Suprapubic skin (tissue), 4 donors: ENCODE data around the gene DNAJC5. TPM values are rescaled to one million over a fixed set of nuclear protein-coding genes. Genes with fewer than 3 reads are reported as not detected.

Source experiments
- DNase-seq, 2 donors: peaks; one replicate each; pipeline ENCODE4 v3.0.0-alpha.2; 2019; ENCODE audit warnings: low spot score in 2 of 2
- H3K27ac ChIP-seq: fragments of 200-600 bp; sonication (generic); one replicate; pipeline ENCODE4 v1.5.1; 2019
- H3K27me3 ChIP-seq: fragments of 200-600 bp; sonication (generic); one replicate; pipeline ENCODE4 v1.5.1; 2019
- H3K36me3 ChIP-seq: fragments of 200-600 bp; sonication (generic); one replicate; pipeline ENCODE4 v1.5.1; 2019
- H3K4me1 ChIP-seq: fragments of 200-600 bp; sonication (generic); one replicate; pipeline ENCODE4 v1.5.1; 2019
- H3K4me3 ChIP-seq: fragments of 200-600 bp; sonication (generic); one replicate; pipeline ENCODE4 v1.5.1; 2019; ENCODE audit warnings: mild to moderate bottlenecking
- H3K9me3 ChIP-seq: fragments of 200-600 bp; sonication (generic); one replicate; pipeline ENCODE4 v1.5.1; 2019
- EP300 ChIP-seq: sonication (generic); formaldehyde crosslinking; IDR thresholded peaks from one replicate; pipeline ENCODE4 v1.6.1; 2017; ENCODE audit warnings: antibody characterized with exemption
- POLR2A ChIP-seq, 2 donors: fragments of 450-650 bp; IDR thresholded peaks; one replicate each; pipeline ENCODE4 v1.6.1; 2017; ENCODE audit warnings: antibody characterized with exemption in 2 of 2, mild to moderate bottlenecking in 2 of 2, moderate library complexity in 2 of 2
- POLR2AphosphoS5 ChIP-seq, 3 donors: sonication (generic); formaldehyde crosslinking; IDR thresholded peaks; one replicate each; pipeline ENCODE4 v1.6.1; 2017; ENCODE audit warnings: antibody characterized with exemption in 3 of 3
- WGBS: methylation state at CpG from one replicate; pipeline ENCODE4 v1.1.5; 2018; 5-methylcytosine and 5-hydroxymethylcytosine counted together
- total RNA-seq, 4 donors: library from RNA; depleted of rRNA; stranded (reverse); fragments of >200 nt; gene quantifications; one replicate each; pipeline ENCODE4 v1.1.0, GENCODE V29; 2016
- TF ChIP-seq, protein P1 (sequence below), 2 donors: fragments of 200-600 bp in 1 of 2; fragments of 450-650 bp in 1 of 2; sonication (generic) in 1 of 2; IDR thresholded peaks; one replicate each; pipeline ENCODE4 v1.5.1; 2016 to 2019; ENCODE audit warnings: antibody characterized with exemption in 2 of 2, mild to moderate bottlenecking in 1 of 2, moderate library complexity in 1 of 2

DNAJC5 gene
- total RNA-seq, 4 donors from 2014 or later = 36.4 to 62.0 (median 53.7) TPM

DNA sequence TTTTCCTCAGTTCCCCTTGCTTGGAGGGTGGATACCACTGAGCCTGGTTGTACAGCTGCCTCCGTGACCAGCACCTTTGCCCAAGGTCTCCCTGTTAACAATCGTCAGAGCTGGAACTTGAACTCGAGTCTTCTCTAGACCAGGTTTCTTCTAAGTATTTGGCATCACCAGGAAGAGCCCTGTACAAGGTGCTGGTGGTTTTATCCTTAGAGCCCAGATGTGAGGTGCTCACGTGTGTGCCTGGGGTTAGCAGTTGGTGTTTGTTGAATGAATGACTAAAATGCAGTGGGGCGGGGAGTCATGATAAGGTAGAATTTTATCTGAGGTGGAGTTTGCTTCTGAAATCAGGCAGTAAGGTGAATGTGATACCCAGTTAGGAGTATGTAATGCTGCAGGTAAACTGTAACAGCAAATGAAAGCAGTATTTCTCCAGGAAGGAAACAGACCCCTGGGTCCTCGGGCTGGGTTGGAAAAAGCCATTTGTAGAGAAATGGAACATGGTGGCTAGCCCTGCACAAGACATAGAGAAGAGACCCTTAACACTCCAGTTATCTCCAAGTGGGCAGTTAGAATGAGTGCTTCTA is 3.1 kb downstream of the DNAJC5 start:
- H3K27me3 ChIP-seq = no peaks in the 10 kb centered on the region
- DNase-seq = no peak
- H3K27ac ChIP-seq = no peak overlapping the region
- H3K36me3 ChIP-seq = no peaks in the 10 kb centered on the region
- peaks cover 43% of the 10 kb centered on the region for H3K4me1 ChIP-seq
- TF ChIP-seq POLR2A (IDR thresholded peaks at IDR 0.05) (no peak), EP300 (no peak), POLR2AphosphoS5 (IDR thresholded peaks at IDR 0.05) (no peak)
- TF ChIP-seq, protein P1, sequence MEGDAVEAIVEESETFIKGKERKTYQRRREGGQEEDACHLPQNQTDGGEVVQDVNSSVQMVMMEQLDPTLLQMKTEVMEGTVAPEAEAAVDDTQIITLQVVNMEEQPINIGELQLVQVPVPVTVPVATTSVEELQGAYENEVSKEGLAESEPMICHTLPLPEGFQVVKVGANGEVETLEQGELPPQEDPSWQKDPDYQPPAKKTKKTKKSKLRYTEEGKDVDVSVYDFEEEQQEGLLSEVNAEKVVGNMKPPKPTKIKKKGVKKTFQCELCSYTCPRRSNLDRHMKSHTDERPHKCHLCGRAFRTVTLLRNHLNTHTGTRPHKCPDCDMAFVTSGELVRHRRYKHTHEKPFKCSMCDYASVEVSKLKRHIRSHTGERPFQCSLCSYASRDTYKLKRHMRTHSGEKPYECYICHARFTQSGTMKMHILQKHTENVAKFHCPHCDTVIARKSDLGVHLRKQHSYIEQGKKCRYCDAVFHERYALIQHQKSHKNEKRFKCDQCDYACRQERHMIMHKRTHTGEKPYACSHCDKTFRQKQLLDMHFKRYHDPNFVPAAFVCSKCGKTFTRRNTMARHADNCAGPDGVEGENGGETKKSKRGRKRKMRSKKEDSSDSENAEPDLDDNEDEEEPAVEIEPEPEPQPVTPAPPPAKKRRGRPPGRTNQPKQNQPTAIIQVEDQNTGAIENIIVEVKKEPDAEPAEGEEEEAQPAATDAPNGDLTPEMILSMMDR (IDR thresholded peaks at IDR 0.05) = no peak
- 94% methylated on average over 6 of the region's 6 CpGs for WGBS
- no peak overlapping the region for H3K4me3 ChIP-seq
- H3K9me3 ChIP-seq = no peaks in the 10 kb centered on the region

DNA sequence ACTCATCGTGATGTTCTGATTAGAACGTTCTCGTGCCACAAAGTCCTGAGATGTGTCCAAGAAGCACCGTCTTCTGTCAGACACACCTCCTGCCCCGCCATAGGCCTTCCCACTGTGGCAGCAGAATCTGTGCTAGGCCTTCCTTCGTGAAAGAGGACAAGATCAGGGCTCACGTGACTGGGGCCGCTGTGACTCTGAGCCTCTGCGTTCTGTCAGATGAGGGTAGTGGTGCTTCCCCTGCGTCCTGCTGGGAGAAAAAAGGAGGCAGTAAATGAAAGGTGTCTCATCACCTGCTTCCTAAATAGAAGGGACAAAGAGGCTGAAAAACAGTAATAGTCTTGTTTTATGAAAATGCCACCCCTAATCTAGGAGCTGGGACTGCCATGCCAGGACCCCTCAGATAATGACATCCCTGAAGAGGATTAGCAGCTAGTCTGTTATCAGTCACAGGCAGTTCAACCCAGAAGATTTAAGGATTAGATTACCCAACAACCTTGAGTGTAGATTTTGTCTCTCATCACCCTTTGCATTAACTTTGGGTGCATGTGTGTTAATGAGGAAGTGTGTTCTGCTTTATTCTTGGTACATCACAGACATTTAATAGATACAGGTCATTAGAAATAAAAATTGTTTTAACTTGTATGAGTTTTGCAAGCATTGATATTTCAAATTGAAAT is 4.1 kb downstream of the DNAJC5 start:
- TF ChIP-seq, protein P1 (IDR thresholded peaks at IDR 0.05) = no peak
- TF ChIP-seq EP300 = no peak
- TF ChIP-seq POLR2AphosphoS5 (IDR thresholded peaks at IDR 0.05) = no peak
- TF ChIP-seq POLR2A (IDR thresholded peaks at IDR 0.05) = no peak
- 81% methylated on average over 7 of the region's 10 CpGs for WGBS
- no peak overlapping the region for H3K4me3 ChIP-seq
- no peaks in the 10 kb centered on the region for H3K27me3 ChIP-seq
- H3K36me3 ChIP-seq = no peaks in the 10 kb centered on the region
- no peaks in the 10 kb centered on the region for H3K9me3 ChIP-seq
- DNase-seq = no peak
- H3K4me1 ChIP-seq = peaks cover 39% of the 10 kb centered on the region
- no peak overlapping the region for H3K27ac ChIP-seq

DNA sequence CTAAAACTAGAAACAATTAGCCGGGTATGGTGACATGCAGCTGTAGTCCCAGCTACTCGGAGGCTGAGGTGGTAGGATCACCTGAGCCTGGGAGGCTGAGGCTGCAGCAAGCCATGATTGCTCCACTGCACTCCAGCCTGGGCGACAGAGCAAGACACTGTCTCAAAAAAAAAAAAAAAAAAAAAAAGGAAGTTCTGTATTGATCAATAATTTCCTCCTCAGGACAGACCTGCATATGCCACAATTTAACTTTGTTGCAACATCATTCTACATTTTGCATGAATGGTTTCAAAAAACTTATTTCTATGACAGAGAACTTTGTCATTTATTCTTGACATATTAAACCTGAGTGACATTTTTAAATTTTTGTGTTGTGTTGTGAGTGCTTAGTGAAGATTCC is 5.5 kb downstream of the DNAJC5 start:
- 82% methylated on average over 3 of the region's 3 CpGs for WGBS
- H3K27ac ChIP-seq = no peak overlapping the region

DNA sequence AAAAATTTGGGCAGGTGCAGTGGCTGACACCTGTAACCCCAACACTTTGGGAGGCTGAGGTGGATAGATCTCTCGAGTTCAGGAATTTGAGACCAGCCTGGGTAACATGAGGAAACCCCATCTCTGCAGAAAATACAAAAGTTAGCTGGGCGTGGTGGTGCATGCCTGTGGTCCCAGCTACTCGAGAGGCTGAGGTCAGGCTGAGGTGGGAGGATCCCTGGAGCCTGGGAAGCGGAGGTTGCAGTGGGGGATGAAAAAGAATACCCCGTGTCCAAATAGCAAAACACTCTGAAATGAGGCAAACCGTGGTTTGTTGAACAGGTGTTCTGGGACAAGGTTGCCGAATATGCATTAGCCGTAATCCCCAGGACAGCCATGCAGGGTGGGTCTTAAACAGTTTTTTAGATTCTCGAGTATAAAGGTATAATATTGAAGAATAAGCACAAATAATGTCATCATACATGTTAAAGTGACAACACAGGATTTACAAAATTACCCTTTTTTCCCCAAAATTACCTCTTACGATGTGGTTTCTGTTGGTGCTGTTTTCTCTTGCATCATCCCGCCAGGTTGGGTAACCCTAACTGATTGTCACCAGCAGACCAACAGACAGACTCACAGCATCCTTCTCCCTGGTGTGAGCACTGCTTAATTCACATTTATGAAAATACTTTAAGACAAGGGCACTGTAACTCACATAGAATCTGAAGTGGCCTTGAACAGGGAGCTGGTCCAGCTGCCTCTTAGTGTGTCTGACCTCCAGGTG is 9.1 kb downstream of the DNAJC5 start:
- peaks cover 9% of the 10 kb centered on the region for H3K4me1 ChIP-seq
- TF ChIP-seq EP300 (no peak), POLR2AphosphoS5 (IDR thresholded peaks at IDR 0.05) (no peak), POLR2A (IDR thresholded peaks at IDR 0.05) (no peak)
- TF ChIP-seq, protein P1 (IDR thresholded peaks at IDR 0.05) = no peak

More for the DNA sequence above, 5.5 kb downstream of the DNAJC5 start:
- Histone ChIP-seq H3K9me3 (no peaks in the 10 kb centered on the region), H3K36me3 (peaks cover 3% of the 10 kb centered on the region), H3K4me1 (peaks cover 33% of the 10 kb centered on the region), H3K4me3 (no peak overlapping the region), H3K27me3 (no peaks in the 10 kb centered on the region)
- TF ChIP-seq, protein P1 (IDR thresholded peaks at IDR 0.05) = no peak
- TF ChIP-seq POLR2AphosphoS5 (IDR thresholded peaks at IDR 0.05) (no peak), EP300 (no peak), POLR2A (IDR thresholded peaks at IDR 0.05) (no peak)
- DNase-seq = no peak

More for the DNA sequence above, 9.1 kb downstream of the DNAJC5 start:
- 86% methylated on average over 11 of the region's 11 CpGs for WGBS
- no peak overlapping the region for H3K4me3 ChIP-seq
- no peak for DNase-seq
- peaks cover 3% of the 10 kb centered on the region for H3K36me3 ChIP-seq
- H3K27ac ChIP-seq = no peak overlapping the region
- H3K9me3 ChIP-seq = no peaks in the 10 kb centered on the region
- H3K27me3 ChIP-seq = no peaks in the 10 kb centered on the region
